WTC11 (cell line): ENCODE data around the gene DLX1. TPM values are rescaled to one million over a fixed set of nuclear protein-coding genes. Genes with fewer than 3 reads are reported as not detected.
A peak's percentile ranks its signal among the peaks of the same experiment; 100 is the strongest.
"Not testable (repeated sequence)": the region's sequence is repeated elsewhere in the genome, so short reads cannot be mapped to it uniquely, and the experiment has no call there.

Source experiments
- ATAC-seq: fragments of 200-7000 bp; cut with Tn5 transposase; 2 replicates; pipeline ENCODE4 v1.10.0; 2021; ENCODE audit warnings: mild to moderate bottlenecking, moderate library complexity
- CTCF ChIA-PET: fragments of 300-600 bp; sonication (Branson Sonifier 250); formaldehyde crosslinking; loops from one replicate; lab custom pipeline; 2021; ENCODE audit warnings: antibody characterized with exemption; lab: Charles Lee
- POLR2A ChIA-PET: fragments of 350-600 bp; sonication (Branson Sonifier 250); formaldehyde crosslinking; loops from one replicate; lab custom pipeline; 2021; ENCODE audit warnings: antibody characterized with exemption; lab: Charles Lee
- DNase-seq: peaks from one replicate; pipeline ENCODE4 v3.0.0; 2021; ENCODE audit warnings: low spot score
- H3K27ac Mint-ChIP-seq: 2 replicates; pipeline ENCODE4 v1.8.0; 2021; ENCODE audit warnings: mixed read lengths
- H3K27me3 Mint-ChIP-seq: 2 replicates; pipeline ENCODE4 v1.8.0; 2021; ENCODE audit warnings: low read depth, mild to moderate bottlenecking, moderate library complexity, mixed read lengths
- H3K36me3 Mint-ChIP-seq: 2 replicates; pipeline ENCODE4 v1.8.0; 2021; ENCODE audit warnings: mixed read lengths
- H3K4me1 Mint-ChIP-seq: 2 replicates; pipeline ENCODE4 v1.8.0; 2022; ENCODE audit warnings: mixed read lengths
- H3K4me3 Mint-ChIP-seq: 2 replicates; pipeline ENCODE4 v1.8.0; 2021; ENCODE audit warnings: mild to moderate bottlenecking, moderate library complexity, mixed read lengths
- H3K9me3 Mint-ChIP-seq: 2 replicates; pipeline ENCODE4 v1.8.0; 2021; ENCODE audit warnings: mixed read lengths
- CREM ChIP-seq: sonication (generic); formaldehyde crosslinking; IDR thresholded peaks from 2 replicates; pipeline ENCODE4 v1.8.1; 2022; ENCODE audit warnings: mild to moderate bottlenecking, missing genetic modification reagents, moderate library complexity
- IRF1 ChIP-seq: sonication (generic); formaldehyde crosslinking; IDR thresholded peaks from 2 replicates; pipeline ENCODE4 v1.8.0; 2023; ENCODE audit warnings: missing genetic modification reagents
- NFE2L1 ChIP-seq: sonication (generic); formaldehyde crosslinking; IDR thresholded peaks from 2 replicates; pipeline ENCODE4 v1.8.1; 2023; ENCODE audit warnings: missing genetic modification reagents
- SP1 ChIP-seq: sonication (generic); formaldehyde crosslinking; conservative IDR thresholded peaks from 2 replicates; pipeline ENCODE4 v1.8.1; 2022; ENCODE audit warnings: missing genetic modification reagents
- USF1 ChIP-seq: sonication (generic); formaldehyde crosslinking; IDR thresholded peaks from 2 replicates; pipeline ENCODE4 v1.8.0; 2022; ENCODE audit warnings: mild to moderate bottlenecking, missing genetic modification reagents
- ZNF121 ChIP-seq: sonication (generic); formaldehyde crosslinking; IDR thresholded peaks from 2 replicates; pipeline ENCODE4 v1.8.0; 2023; ENCODE audit warnings: missing genetic modification reagents
- total RNA-seq: library from RNA; stranded (reverse); gene quantifications from 3 replicates; pipeline ENCODE4 v1.2.3, GENCODE V29; 2021
- TF ChIP-seq, protein P1 (sequence below): sonication (generic); formaldehyde crosslinking; IDR thresholded peaks from 2 replicates; pipeline ENCODE4 v1.8.0; 2023; ENCODE audit warnings: missing genetic modification reagents, mild to moderate bottlenecking, borderline replicate concordance
- TF ChIP-seq, protein P2 (sequence below): fragments of 250-450 bp; sonication (Bioruptor Pico); IDR thresholded peaks from 2 replicates; pipeline ENCODE4 v2.1.2; 2022; ENCODE audit warnings: mild to moderate bottlenecking, moderate library complexity
- TF ChIP-seq, protein P3 (sequence below): fragments of 200-600 bp; IDR thresholded peaks from 2 replicates; pipeline ENCODE4 v1.8.0; 2022; ENCODE audit warnings: antibody characterized with exemption

Gene DLX1
- total RNA-seq, 1 experiment from 2014 or later, result not detected

GRCh38 chr2:172109988-172110811, 24.9 kb downstream of the DLX1 start:
- peak overlapping the region; percentile 58 for H3K4me3 Mint-ChIP-seq
- ChIA-PET POLR2A (no interaction called here), CTCF (interaction anchor here (0.9 to 6.4 kb wide), 3 partner anchors 17 to 536 kb away, joined by 3 to 56 read pairs (median 4); partner anchors contain the start of gene DLX1)
- H3K36me3 Mint-ChIP-seq, result no peaks in the 10 kb centered on the region
- peaks cover 28% of the 10 kb centered on the region for H3K4me1 Mint-ChIP-seq
- TF ChIP-seq, protein P1, sequence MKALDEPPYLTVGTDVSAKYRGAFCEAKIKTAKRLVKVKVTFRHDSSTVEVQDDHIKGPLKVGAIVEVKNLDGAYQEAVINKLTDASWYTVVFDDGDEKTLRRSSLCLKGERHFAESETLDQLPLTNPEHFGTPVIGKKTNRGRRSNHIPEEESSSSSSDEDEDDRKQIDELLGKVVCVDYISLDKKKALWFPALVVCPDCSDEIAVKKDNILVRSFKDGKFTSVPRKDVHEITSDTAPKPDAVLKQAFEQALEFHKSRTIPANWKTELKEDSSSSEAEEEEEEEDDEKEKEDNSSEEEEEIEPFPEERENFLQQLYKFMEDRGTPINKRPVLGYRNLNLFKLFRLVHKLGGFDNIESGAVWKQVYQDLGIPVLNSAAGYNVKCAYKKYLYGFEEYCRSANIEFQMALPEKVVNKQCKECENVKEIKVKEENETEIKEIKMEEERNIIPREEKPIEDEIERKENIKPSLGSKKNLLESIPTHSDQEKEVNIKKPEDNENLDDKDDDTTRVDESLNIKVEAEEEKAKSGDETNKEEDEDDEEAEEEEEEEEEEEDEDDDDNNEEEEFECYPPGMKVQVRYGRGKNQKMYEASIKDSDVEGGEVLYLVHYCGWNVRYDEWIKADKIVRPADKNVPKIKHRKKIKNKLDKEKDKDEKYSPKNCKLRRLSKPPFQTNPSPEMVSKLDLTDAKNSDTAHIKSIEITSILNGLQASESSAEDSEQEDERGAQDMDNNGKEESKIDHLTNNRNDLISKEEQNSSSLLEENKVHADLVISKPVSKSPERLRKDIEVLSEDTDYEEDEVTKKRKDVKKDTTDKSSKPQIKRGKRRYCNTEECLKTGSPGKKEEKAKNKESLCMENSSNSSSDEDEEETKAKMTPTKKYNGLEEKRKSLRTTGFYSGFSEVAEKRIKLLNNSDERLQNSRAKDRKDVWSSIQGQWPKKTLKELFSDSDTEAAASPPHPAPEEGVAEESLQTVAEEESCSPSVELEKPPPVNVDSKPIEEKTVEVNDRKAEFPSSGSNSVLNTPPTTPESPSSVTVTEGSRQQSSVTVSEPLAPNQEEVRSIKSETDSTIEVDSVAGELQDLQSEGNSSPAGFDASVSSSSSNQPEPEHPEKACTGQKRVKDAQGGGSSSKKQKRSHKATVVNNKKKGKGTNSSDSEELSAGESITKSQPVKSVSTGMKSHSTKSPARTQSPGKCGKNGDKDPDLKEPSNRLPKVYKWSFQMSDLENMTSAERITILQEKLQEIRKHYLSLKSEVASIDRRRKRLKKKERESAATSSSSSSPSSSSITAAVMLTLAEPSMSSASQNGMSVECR (CRISPR knock-in tag), result no peak
- TF ChIP-seq, protein P2, sequence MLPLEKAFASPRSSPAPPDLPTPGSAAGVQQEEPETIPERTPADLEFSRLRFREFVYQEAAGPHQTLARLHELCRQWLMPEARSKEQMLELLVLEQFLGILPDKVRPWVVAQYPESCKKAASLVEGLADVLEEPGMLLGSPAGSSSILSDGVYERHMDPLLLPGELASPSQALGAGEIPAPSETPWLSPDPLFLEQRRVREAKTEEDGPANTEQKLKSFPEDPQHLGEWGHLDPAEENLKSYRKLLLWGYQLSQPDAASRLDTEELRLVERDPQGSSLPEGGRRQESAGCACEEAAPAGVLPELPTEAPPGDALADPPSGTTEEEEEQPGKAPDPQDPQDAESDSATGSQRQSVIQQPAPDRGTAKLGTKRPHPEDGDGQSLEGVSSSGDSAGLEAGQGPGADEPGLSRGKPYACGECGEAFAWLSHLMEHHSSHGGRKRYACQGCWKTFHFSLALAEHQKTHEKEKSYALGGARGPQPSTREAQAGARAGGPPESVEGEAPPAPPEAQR (CRISPR knock-in tag), result no peak
- peaks cover 70% of the 10 kb centered on the region for H3K27me3 Mint-ChIP-seq
- DNase-seq (peak; percentile 36), ATAC-seq (peak; percentile 33)
- H3K9me3 Mint-ChIP-seq, result no peaks in the 10 kb centered on the region
- H3K27ac Mint-ChIP-seq, result no peak overlapping the region

DNA sequence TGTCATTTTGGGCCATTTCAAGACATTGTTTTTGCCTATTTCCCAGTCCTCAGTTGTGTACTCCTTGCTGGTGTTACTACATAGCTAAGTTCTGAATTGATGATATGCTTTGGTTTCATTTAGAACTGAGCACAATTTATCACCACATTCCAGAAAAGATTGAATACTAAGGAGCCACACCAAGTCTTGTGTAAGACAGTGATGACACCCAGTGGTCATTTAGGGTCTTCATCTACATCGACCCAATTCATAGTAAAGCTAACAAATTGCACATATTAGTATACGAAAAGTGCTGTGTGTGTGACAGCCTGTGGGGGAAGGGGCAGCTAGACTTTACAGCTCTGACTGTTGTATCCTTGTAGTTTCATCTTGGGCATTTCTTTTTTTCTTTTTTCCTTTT, 28.3 kb downstream of the DLX1 start:
- no peak for TF ChIP-seq SP1
- TF ChIP-seq, protein P3, sequence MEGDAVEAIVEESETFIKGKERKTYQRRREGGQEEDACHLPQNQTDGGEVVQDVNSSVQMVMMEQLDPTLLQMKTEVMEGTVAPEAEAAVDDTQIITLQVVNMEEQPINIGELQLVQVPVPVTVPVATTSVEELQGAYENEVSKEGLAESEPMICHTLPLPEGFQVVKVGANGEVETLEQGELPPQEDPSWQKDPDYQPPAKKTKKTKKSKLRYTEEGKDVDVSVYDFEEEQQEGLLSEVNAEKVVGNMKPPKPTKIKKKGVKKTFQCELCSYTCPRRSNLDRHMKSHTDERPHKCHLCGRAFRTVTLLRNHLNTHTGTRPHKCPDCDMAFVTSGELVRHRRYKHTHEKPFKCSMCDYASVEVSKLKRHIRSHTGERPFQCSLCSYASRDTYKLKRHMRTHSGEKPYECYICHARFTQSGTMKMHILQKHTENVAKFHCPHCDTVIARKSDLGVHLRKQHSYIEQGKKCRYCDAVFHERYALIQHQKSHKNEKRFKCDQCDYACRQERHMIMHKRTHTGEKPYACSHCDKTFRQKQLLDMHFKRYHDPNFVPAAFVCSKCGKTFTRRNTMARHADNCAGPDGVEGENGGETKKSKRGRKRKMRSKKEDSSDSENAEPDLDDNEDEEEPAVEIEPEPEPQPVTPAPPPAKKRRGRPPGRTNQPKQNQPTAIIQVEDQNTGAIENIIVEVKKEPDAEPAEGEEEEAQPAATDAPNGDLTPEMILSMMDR, result 0 out of 2 replicates have a peak, but pooled peaks have one; percentile 27
- POLR2A ChIA-PET, result interaction anchor here (0.7 kb wide), 1 partner anchor 427 kb away, joined by 4 read pairs; the partner anchor contains the start of gene DYNC1I2
- Mint-ChIP-seq H3K27me3 (peaks cover 36% of the 10 kb centered on the region), H3K4me1 (peaks cover 10% of the 10 kb centered on the region), H3K27ac (no peak overlapping the region), H3K9me3 (no peaks in the 10 kb centered on the region), H3K36me3 (no peaks in the 10 kb centered on the region), H3K4me3 (no peak overlapping the region)
- ATAC-seq (peak; percentile 42), DNase-seq (no peak)
- CTCF ChIA-PET, result interaction anchor here (0.5 to 5.0 kb wide), 30 partner anchors 8 to 572 kb away, joined by 3 to 67 read pairs (median 4); partner anchors contain the start of genes DLX1, DLX2, HAT1 and SLC25A12

DNA sequence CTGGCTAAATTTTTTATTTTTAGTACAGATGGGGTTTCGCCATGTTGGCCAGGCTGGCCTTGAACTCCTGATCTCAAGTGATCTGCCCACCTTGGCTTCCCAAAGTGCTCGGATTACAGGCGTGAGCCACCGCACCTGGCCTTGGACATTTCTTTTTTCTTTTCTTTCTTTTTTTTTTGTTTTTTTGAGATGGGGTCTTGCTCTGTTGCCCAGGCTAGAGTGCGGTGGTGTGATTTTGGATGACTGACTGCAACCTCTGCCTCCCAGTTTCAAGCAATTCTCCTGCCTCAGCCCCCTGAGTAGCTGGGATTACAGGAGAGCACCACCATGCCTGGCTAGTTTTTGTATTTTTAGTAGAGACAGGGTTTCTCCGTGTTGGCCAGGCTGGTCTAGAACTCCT, 28.9 kb downstream of the DLX1 start:
- H3K4me1 Mint-ChIP-seq, H3K4me3 Mint-ChIP-seq, H3K36me3 Mint-ChIP-seq, ATAC-seq, POLR2A ChIA-PET, H3K27ac Mint-ChIP-seq, H3K9me3 Mint-ChIP-seq, DNase-seq: not testable (repeated sequence)
- peaks cover 31% of the 10 kb centered on the region for H3K27me3 Mint-ChIP-seq
- 0 out of 2 replicates have a peak, but pooled peaks have one; percentile 22 for TF ChIP-seq ZNF121 (CRISPR knock-in tag)
- CTCF ChIA-PET, result interaction anchor here (0.5 to 5.0 kb wide), 29 partner anchors 7 to 573 kb away, joined by 3 to 67 read pairs (median 4); partner anchors contain the start of genes DLX1, DLX2, HAT1 and SLC25A12

DNA sequence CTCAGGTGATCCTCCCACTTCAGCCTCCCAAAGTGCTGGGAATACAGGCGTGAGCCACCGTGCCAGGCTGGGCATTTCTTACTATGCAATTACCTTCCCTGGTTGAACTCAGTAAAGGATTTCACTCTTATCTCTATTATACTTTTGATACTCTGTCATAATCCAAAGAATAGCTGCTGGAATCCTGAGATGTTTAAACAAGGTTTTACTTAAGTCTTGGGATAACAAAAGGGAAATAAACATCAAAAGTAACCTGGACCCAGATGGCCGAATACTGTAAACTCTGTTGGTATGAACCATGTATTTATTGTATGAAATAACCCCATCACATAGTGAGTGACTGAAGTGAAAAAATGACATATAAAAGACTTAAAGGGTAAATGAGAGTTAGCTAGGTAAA, 29.3 kb downstream of the DLX1 start:
- Mint-ChIP-seq H3K4me3 (no peak overlapping the region), H3K4me1 (peaks cover 6% of the 10 kb centered on the region), H3K27ac (no peak overlapping the region), H3K9me3 (no peaks in the 10 kb centered on the region), H3K27me3 (peaks cover 27% of the 10 kb centered on the region), H3K36me3 (no peaks in the 10 kb centered on the region)
- TF ChIP-seq CREM, result no peak
- TF ChIP-seq ZNF121 (CRISPR knock-in tag), result 0 out of 2 replicates have a peak, but pooled peaks have one; percentile 0
- no peak for TF ChIP-seq USF1
- TF ChIP-seq IRF1 (CRISPR knock-in tag), result no peak
- TF ChIP-seq NFE2L1 (CRISPR knock-in tag), result no peak
- ATAC-seq (no peak), DNase-seq (no peak)
- POLR2A ChIA-PET, result no interaction called here
- CTCF ChIA-PET, result interaction anchor here (0.8 to 5.0 kb wide), 13 partner anchors 10 to 391 kb away, joined by 3 to 67 read pairs (median 4); partner anchors contain the start of genes DLX2 and HAT1
